Measurements from ENCODE around the gene CNN2. TPM values are rescaled to one million over a fixed set of nuclear protein-coding genes. Genes with fewer than 3 reads are reported as not detected.

Gene CNN2
- total and polyA plus RNA-seq, 9 of the 15 experiments (the other 6 are each of a cell fraction or from before 2014, with no cell fraction given) = 12.1 to 174 (median 52.7) TPM

GRCh38 chr19:980133-980998 lies 46.0 kb upstream of the CNN2 start (continued):
- TF ChIP-seq ARID3B (CRISPR knock-in tag; IDR thresholded peaks at IDR 0.05; ENCODE audit: borderline replicate concordance) (no peak), MCM5 (IDR thresholded peaks at IDR 0.05; ENCODE audit: low read depth) (no peak), HDAC2 (IDR thresholded peaks at IDR 0.05) (peak; percentile 90; the same call in 1 of the 2 replicates), ZNF12 (CRISPR knock-in tag; IDR thresholded peaks at IDR 0.05) (0 out of 2 replicates have a peak, but pooled peaks have one; percentile 7), CREB1 (IDR thresholded peaks at IDR 0.05) (peak; percentile 26; the same call in 1 of the 2 replicates), CREB1 (CRISPR knock-in tag; IDR thresholded peaks at IDR 0.05) (peak; percentile 63), RCOR1 (IDR thresholded peaks at IDR 0.05; ENCODE audit: borderline replicate concordance in 1 of 2, low read depth in 2 of 2, low read length in 2 of 2) (peak in 1 of 2 experiments; percentile 81; a peak in 1 of 4 replicates), ZNF696 (CRISPR knock-in tag; conservative IDR thresholded peaks at IDR 0.05) (no peak), HNRNPLL (IDR thresholded peaks at IDR 0.05; ENCODE audit: low read depth, low read length, poor library complexity, severe bottlenecking) (no peak), TFAP4 (CRISPR knock-in tag; IDR thresholded peaks at IDR 0.05; ENCODE audit: borderline replicate concordance) (peak; percentile 92), ZNF384 (IDR thresholded peaks at IDR 0.05; ENCODE audit: low read depth, low read length) (0 out of 2 replicates have a peak, but pooled peaks have one; percentile 15), BRF1 (IDR thresholded peaks at IDR 0.05; ENCODE audit: borderline replicate concordance, extremely low read depth, insufficient read length) (no peak), CBFA2T2 (conservative IDR thresholded peaks at IDR 0.05) (peak; percentile 62), ZNF124 (CRISPR knock-in tag; IDR thresholded peaks at IDR 0.05) (0 out of 2 replicates have a peak, but pooled peaks have one; percentile 16), HDAC3 (IDR thresholded peaks at IDR 0.05; ENCODE audit: borderline replicate concordance, partially characterized antibody) (no peak), TCF3 (CRISPR knock-in tag; IDR thresholded peaks at IDR 0.05) (peak; percentile 70), TRIM28 (IDR thresholded peaks at IDR 0.05) (peak; percentile 46; the same call in 1 of the 2 replicates), NCOA2 (IDR thresholded peaks at IDR 0.05; ENCODE audit: partially characterized antibody in 2 of 2) (no peak), ZNF518B (CRISPR knock-in tag; IDR thresholded peaks at IDR 0.05) (no peak), ZNF695 (CRISPR knock-in tag; IDR thresholded peaks at IDR 0.05) (no peak), CBX3 (IDR thresholded peaks at IDR 0.05; ENCODE audit: borderline replicate concordance in 1 of 2, low read length in 2 of 2) (0 out of 3 replicates have a peak, but pooled peaks of 1 of the 2 experiments have one; percentile 15), STAT5B (CRISPR knock-in tag; IDR thresholded peaks at IDR 0.05) (no peak), SMARCE1 (IDR thresholded peaks at IDR 0.05) (0 out of 2 replicates have a peak, but pooled peaks have one; percentile 77)
